Suprapubic skin (tissue), 4 donors: ENCODE results near the gene KPNA3.

Experiments
- EP300 ChIP-seq: sonication (generic); formaldehyde crosslinking; IDR thresholded peaks from one replicate; pipeline ENCODE4 v1.6.1; 2017; ENCODE audit warnings: antibody characterized with exemption
- POLR2A ChIP-seq, 2 donors: fragments of 450-650 bp; IDR thresholded peaks; one replicate each; pipeline ENCODE4 v1.6.1; 2017; ENCODE audit warnings: antibody characterized with exemption in 2 of 2, mild to moderate bottlenecking in 2 of 2, moderate library complexity in 2 of 2
- POLR2AphosphoS5 ChIP-seq, 3 donors: sonication (generic); formaldehyde crosslinking; IDR thresholded peaks; one replicate each; pipeline ENCODE4 v1.6.1; 2017; ENCODE audit warnings: antibody characterized with exemption in 3 of 3
- TF ChIP-seq, protein P1 (sequence below), 2 donors: fragments of 200-600 bp in 1 of 2; fragments of 450-650 bp in 1 of 2; sonication (generic) in 1 of 2; IDR thresholded peaks; one replicate each; pipeline ENCODE4 v1.5.1; 2016 to 2019; ENCODE audit warnings: antibody characterized with exemption in 2 of 2, mild to moderate bottlenecking in 1 of 2, moderate library complexity in 1 of 2

DNA sequence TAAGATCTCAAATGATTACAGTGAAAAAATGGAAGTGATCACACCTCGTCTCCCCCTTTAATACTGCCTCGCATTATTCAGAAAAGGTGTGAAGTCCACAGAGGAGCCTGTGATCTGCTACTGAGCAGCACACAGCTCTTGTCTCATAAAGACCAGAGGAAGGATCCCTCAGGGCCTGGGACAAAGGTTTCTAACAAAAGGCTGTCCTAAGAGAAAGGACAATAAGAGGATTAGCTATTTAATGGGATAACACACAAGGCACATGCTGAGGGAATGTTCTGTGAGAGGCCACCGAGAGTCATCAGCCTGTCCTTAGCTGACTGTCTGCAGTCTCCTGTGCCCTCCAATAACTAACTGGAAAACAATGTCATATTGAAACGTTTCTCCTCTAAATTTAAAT, 127.9 kb downstream of the KPNA3 start:
- TF ChIP-seq, protein P1, sequence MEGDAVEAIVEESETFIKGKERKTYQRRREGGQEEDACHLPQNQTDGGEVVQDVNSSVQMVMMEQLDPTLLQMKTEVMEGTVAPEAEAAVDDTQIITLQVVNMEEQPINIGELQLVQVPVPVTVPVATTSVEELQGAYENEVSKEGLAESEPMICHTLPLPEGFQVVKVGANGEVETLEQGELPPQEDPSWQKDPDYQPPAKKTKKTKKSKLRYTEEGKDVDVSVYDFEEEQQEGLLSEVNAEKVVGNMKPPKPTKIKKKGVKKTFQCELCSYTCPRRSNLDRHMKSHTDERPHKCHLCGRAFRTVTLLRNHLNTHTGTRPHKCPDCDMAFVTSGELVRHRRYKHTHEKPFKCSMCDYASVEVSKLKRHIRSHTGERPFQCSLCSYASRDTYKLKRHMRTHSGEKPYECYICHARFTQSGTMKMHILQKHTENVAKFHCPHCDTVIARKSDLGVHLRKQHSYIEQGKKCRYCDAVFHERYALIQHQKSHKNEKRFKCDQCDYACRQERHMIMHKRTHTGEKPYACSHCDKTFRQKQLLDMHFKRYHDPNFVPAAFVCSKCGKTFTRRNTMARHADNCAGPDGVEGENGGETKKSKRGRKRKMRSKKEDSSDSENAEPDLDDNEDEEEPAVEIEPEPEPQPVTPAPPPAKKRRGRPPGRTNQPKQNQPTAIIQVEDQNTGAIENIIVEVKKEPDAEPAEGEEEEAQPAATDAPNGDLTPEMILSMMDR (IDR thresholded peaks at IDR 0.05): no peak
- TF ChIP-seq POLR2A (IDR thresholded peaks at IDR 0.05) (no peak), EP300 (no peak), POLR2AphosphoS5 (IDR thresholded peaks at IDR 0.05) (no peak)
